ENCODE results near the gene GOLGA6C.

- TF ChIP-seq POLR2AphosphoS5 (IDR thresholded peaks at IDR 0.05), result no peak
- TF ChIP-seq CTCF (IDR thresholded peaks at IDR 0.05 in 8 of 11, conservative IDR thresholded peaks at IDR 0.05 in 3 of 11), result no peak
- no peak for TF ChIP-seq POLR2A (IDR thresholded peaks at IDR 0.05)
Observed at GRCh38 chr15:75306188-75306587, 48.1 kb downstream of the GOLGA6C start.

Data from spleen (tissue), 7 donors.